ENCODE results near the gene GPR158. TPM values are rescaled to one million over a fixed set of nuclear protein-coding genes. Genes with fewer than 3 reads are reported as not detected.

GPR158 gene
- total RNA-seq, 1 experiment from 2014 or later: 0.42 TPM

- Histone ChIP-seq H3K9me3 (replicated peaks) (no peaks in the 10 kb centered on the region), H3K36me3 (no peaks in the 10 kb centered on the region), H3K4me1 (replicated peaks) (no peaks in the 10 kb centered on the region), H3K27me3 (replicated peaks) (peaks cover 10% of the 10 kb centered on the region), H3K4me3 (no peak overlapping the region), H3K27ac (no peak overlapping the region)
- DNase-seq (ENCODE audit: low read depth in 1 of 2, low spot score in 2 of 2): no peak
Observed at GRCh38 chr10:25646371-25646770, 471.6 kb downstream of the GPR158 start.

DNA sequence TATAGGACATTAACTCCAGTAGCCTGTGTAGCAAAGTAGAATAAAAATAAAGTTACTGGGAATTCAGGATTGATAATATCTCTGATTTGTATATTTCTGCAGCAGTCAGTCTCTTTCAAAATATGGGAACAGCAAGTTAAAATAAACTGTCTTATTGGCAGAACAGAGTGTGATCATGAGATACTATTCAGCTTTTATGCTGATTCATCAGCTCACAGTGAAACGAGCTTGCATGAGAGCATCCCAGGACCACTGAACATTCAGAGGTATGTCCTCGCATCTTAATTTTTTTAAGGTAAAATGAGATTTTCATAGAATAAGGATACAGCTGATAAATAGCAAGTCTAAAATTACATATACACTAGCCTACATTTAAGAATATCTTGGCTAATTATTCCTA, 476.7 kb downstream of the GPR158 start:
- DNase-seq (ENCODE audit: low read depth in 1 of 2, low spot score in 2 of 2): no peak
- Histone ChIP-seq H3K4me1 (replicated peaks) (no peaks in the 10 kb centered on the region), H3K4me3 (no peak overlapping the region), H3K27me3 (replicated peaks) (peaks cover 7% of the 10 kb centered on the region), H3K27ac (no peak overlapping the region), H3K36me3 (no peaks in the 10 kb centered on the region), H3K9me3 (replicated peaks) (no peaks in the 10 kb centered on the region)

Other genes with a start within 250 kb of the GPR158 start
- 15.0 and 48.6 TPM in 2 replicates for gene PRTFDC1, start 222.4 kb upstream of the GPR158 start, total RNA-seq (2014; rRNA removed; shearing (Covaris generic))
- gene ENKUR, start 158.8 kb upstream of the GPR158 start, total RNA-seq (2014; rRNA removed; shearing (Covaris generic)): not detected in 2 replicates
- 1.4 and 2.9 TPM in 2 replicates for gene THNSL1, start 158.4 kb upstream of the GPR158 start, total RNA-seq (2014; rRNA removed; shearing (Covaris generic))

Measured in SJSA1 (cell line).